Activated B cell treated with CpG ODN at 0.5 μM for 24 hours (primary cell): Measurements from ENCODE around the gene TRABD. TPM values are rescaled to one million over a fixed set of nuclear protein-coding genes. Genes with fewer than 3 reads are reported as not detected.

Source experiments
- ATAC-seq: fragments of 200-7000 bp; cut with Tn5 transposase; one replicate; pipeline ENCODE4 v1.10.0; 2021; ENCODE audit warnings: low read depth, mild to moderate bottlenecking, moderate library complexity
- CTCF ChIA-PET: fragments of 350-600 bp; sonication (Branson Sonifier 250); formaldehyde crosslinking; loops from one replicate; lab custom pipeline; 2021; ENCODE audit warnings: antibody characterized with exemption; lab: Charles Lee
- POLR2A ChIA-PET: fragments of 350-600 bp; sonication (Branson Sonifier 250); formaldehyde crosslinking; loops from one replicate; lab custom pipeline; 2021; ENCODE audit warnings: antibody characterized with exemption; lab: Charles Lee
- DNase-seq: peaks from one replicate; pipeline ENCODE4 v3.0.0; 2022
- H3K27ac Mint-ChIP-seq: one replicate; pipeline ENCODE4 v1.8.0; 2020; ENCODE audit warnings: mixed read lengths
- H3K27me3 Mint-ChIP-seq: one replicate; pipeline ENCODE4 v1.8.0; 2021; ENCODE audit warnings: mixed read lengths
- H3K36me3 Mint-ChIP-seq: one replicate; pipeline ENCODE4 v1.8.0; 2021; ENCODE audit warnings: low read depth, mixed read lengths
- H3K4me1 Mint-ChIP-seq: one replicate; pipeline ENCODE4 v1.8.0; 2021; ENCODE audit warnings: mixed read lengths
- H3K4me3 Mint-ChIP-seq: one replicate; pipeline ENCODE4 v1.8.0; 2020; ENCODE audit warnings: mild to moderate bottlenecking, mixed read lengths
- H3K9me3 Mint-ChIP-seq: one replicate; pipeline ENCODE4 v1.8.0; 2020; ENCODE audit warnings: mixed read lengths
- intact Hi-C: fragments of 100-400 bp; cut with micrococcal nuclease; formaldehyde crosslinking; loops from one replicate; pipeline ENCODE4 v1.15.1; 2024
- total RNA-seq: library from RNA; stranded (reverse); gene quantifications from 2 replicates; pipeline ENCODE4 v1.2.3, GENCODE V29; 2022
- TF ChIP-seq, protein P1 (sequence below): fragments of 200-600 bp; IDR thresholded peaks from one replicate; pipeline ENCODE4 v1.8.0; 2022; ENCODE audit warnings: antibody characterized with exemption, mild to moderate bottlenecking

TRABD gene
- total RNA-seq, 1 donor from 2014 or later, result 86.4 TPM

DNA sequence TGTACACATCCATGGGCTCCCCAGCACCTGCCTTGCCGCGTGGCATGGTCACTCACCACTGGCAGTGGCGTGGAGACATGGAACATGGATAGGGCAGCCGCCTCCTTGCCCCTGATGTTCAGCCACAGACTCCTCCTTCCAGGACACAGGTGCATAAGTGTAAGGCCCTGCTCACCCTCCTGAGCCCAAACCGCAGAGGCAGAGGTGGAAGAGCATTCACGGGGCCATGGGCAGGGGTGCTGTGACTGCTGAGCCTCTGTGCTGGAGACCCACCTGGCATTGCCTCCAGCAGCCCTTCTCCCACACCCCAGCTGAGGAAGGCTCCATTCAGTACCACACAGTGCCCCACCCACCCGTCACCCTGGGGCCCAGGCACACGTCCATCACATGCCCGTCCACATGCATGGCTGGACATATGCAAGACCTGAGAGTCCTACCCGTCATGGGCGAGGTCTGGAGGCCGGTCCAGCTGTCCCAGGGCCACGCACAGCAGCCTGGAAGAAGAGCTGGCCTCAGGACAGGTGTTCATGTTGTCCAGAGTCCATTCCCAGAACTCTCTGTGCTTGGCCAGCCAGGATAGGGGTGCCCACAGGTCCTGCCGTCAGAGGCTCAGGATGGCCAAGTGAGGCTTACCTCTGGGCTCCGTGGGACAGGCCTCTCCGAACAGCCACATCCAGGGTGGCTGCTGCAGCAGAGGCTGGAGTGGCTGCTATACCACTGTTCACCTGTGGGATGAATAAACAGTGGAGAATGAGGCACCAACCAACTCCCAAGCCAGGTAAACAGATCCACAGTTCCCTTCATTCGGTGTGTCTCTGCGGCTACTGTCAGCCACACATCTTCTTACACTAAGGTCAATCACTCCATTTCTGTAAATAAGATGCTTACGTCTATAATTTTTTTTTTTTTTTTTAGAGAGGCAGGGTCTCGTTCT, 60.8 kb downstream of the TRABD start:
- Mint-ChIP-seq H3K27ac (no peak overlapping the region), H3K27me3 (no peaks in the 10 kb centered on the region), H3K36me3 (peaks cover 23% of the 10 kb centered on the region), H3K4me3 (peak overlapping the region; percentile 44), H3K4me1 (peaks cover 56% of the 10 kb centered on the region), H3K9me3 (no peaks in the 10 kb centered on the region)
- intact Hi-C loops, result loop anchor here (10.0 kb wide), 1 partner anchor 228 kb away; the partner anchor contains the start of gene SBF1
- ChIA-PET POLR2A (interaction anchor here (0.5 to 1.8 kb wide), 6 partner anchors 14 to 294 kb away, joined by 3 to 4 read pairs (median 4); partner anchors contain the start of gene MAPK11), CTCF (interaction anchor here (1.3 kb wide), 1 partner anchor 96 kb away, joined by 4 read pairs; no protein-coding TSS in a partner anchor)
- TF ChIP-seq, protein P1, sequence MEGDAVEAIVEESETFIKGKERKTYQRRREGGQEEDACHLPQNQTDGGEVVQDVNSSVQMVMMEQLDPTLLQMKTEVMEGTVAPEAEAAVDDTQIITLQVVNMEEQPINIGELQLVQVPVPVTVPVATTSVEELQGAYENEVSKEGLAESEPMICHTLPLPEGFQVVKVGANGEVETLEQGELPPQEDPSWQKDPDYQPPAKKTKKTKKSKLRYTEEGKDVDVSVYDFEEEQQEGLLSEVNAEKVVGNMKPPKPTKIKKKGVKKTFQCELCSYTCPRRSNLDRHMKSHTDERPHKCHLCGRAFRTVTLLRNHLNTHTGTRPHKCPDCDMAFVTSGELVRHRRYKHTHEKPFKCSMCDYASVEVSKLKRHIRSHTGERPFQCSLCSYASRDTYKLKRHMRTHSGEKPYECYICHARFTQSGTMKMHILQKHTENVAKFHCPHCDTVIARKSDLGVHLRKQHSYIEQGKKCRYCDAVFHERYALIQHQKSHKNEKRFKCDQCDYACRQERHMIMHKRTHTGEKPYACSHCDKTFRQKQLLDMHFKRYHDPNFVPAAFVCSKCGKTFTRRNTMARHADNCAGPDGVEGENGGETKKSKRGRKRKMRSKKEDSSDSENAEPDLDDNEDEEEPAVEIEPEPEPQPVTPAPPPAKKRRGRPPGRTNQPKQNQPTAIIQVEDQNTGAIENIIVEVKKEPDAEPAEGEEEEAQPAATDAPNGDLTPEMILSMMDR, result no peak
- DNase-seq (no peak), ATAC-seq (no peak)

DNA sequence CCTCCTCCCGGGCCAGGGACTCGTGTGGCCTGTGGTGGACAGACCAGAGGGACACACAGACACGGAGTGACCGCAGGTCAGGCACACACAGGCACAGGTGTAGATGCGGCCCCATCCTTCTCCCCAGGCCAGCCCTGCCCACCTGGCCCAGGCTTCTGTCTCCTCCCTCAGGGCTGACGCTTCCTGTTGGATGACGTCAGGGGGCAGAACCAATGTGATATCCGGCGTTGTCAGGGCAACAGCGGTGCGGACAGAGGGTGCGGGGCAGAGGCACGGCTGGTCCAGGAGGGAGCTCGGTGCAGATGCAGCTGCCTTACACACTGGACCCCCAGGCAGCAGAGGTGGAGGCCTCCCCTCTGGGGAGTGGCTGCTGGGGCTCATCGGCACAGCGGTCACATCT, 62.0 kb downstream of the TRABD start:
- intact Hi-C loops, result loop anchor here (10.0 kb wide), 1 partner anchor 227 kb away; the partner anchor contains the start of gene SBF1
- H3K4me1 Mint-ChIP-seq, result peaks cover 48% of the 10 kb centered on the region
- H3K9me3 Mint-ChIP-seq, result no peaks in the 10 kb centered on the region
- H3K36me3 Mint-ChIP-seq, result peaks cover 23% of the 10 kb centered on the region
- peak overlapping the region; percentile 66 for H3K27ac Mint-ChIP-seq
- no peak for DNase-seq
- H3K4me3 Mint-ChIP-seq, result peak overlapping the region; percentile 38
- TF ChIP-seq, protein P1, result no peak
- no peaks in the 10 kb centered on the region for H3K27me3 Mint-ChIP-seq
- CTCF ChIA-PET, result no interaction called here
- POLR2A ChIA-PET, result interaction anchor here (0.6 kb wide), 1 partner anchor 49 kb away, joined by 3 read pairs; no protein-coding TSS in a partner anchor
- ATAC-seq, result no peak

DNA sequence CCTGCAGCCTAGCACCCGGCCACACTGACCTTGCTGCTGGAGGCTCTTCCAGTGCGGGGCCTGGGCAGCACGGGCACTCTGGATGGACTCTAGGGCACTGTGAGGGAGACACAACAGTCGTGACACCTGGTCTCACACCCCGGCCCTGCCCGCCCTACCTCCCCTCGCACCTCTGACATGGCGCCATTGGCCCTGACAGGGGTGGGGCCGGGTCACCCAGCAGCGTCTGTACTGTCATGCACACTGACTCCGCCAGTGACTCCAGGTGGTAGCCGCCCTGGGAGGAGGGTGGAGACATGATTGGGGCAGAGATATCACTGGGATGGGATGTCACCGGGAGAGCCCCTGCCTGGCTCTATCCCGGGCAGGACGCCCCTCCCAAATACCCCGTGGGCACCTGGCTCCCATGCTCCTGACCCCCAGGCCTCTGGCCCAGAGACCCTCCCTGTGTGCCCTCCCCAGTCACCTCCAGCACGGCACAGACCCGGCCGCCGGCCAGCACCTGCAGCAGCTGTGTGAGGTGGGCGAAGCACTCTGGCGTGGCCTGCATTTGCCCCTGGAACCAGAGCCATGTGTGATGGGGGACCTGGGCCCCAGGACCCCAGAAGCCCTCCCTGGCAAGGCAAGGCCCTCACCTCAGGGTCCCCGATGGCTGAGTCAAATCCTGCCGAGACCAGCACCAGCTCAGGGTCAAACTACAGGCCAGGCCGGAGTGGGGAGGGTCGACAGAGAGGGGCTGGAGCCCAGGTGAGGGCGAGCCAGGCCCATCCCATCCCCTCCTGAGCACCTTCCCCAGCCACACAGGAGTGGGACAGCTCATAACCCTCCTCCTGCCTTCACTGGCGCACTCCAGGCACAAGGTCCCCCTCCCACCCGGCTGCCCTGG, 62.7 kb downstream of the TRABD start:
- Mint-ChIP-seq H3K9me3 (no peaks in the 10 kb centered on the region), H3K36me3 (peaks cover 23% of the 10 kb centered on the region), H3K4me1 (peaks cover 41% of the 10 kb centered on the region), H3K27ac (peak overlapping the region; percentile 66), H3K27me3 (no peaks in the 10 kb centered on the region), H3K4me3 (no peak overlapping the region)
- POLR2A ChIA-PET, result interaction anchor here (0.5 to 0.6 kb wide), 2 partner anchors 48 to 243 kb away, joined by 3 read pairs; no protein-coding TSS in a partner anchor
- no peak for ATAC-seq
- intact Hi-C loops, result loop anchor here (10.0 kb wide), 1 partner anchor 226 kb away; the partner anchor contains the start of gene SBF1
- TF ChIP-seq, protein P1, result no peak
- CTCF ChIA-PET, result no interaction called here
- no peak for DNase-seq

Other genes with a start within 250 kb of the TRABD start
- gene PIM3, start 225.1 kb upstream of the TRABD start, total RNA-seq, result 79.8 and 91.7 TPM in 2 replicates
- gene IL17REL, start 173.1 kb upstream of the TRABD start, total RNA-seq, result 0.15 and 0.31 TPM in 2 replicates
- gene TTLL8, start 127.6 kb upstream of the TRABD start, total RNA-seq, result not detected in 2 replicates
- gene MLC1, start 100.5 kb upstream of the TRABD start, total RNA-seq, result not detected in 2 replicates
- gene MOV10L1, start 95.9 kb upstream of the TRABD start, total RNA-seq, result not detected in 2 replicates
- gene PANX2, start 15.2 kb upstream of the TRABD start, total RNA-seq, result 0.27 and 0.44 TPM in 2 replicates
- gene SELENOO, start 15.1 kb downstream of the TRABD start, total RNA-seq, result 33.9 and 39.0 TPM in 2 replicates
- gene TUBGCP6, start 59.1 kb downstream of the TRABD start, total RNA-seq, result 87.5 and 103 TPM in 2 replicates
- gene HDAC10, start 65.4 kb downstream of the TRABD start, total RNA-seq, result 65.0 and 68.2 TPM in 2 replicates
- 4.1 and 4.4 TPM in 2 replicates for gene MAPK12, start 75.8 kb downstream of the TRABD start, total RNA-seq
- 10.7 and 11.3 TPM in 2 replicates for gene MAPK11, start 84.5 kb downstream of the TRABD start, total RNA-seq
- gene PLXNB2, start 121.7 kb downstream of the TRABD start, total RNA-seq, result 18.6 and 20.6 TPM in 2 replicates
- 3.2 and 5.2 TPM in 2 replicates for gene DENND6B, start 141.1 kb downstream of the TRABD start, total RNA-seq
- 64.0 and 77.3 TPM in 2 replicates for gene PPP6R2, start 157.4 kb downstream of the TRABD start, total RNA-seq